Esophagus squamous epithelium (tissue), 5 donors: ENCODE measurements around the gene ROCK2. TPM values are rescaled to one million over a fixed set of nuclear protein-coding genes. Genes with fewer than 3 reads are reported as not detected.
A peak's percentile ranks its signal among the peaks of the same experiment; 100 is the strongest.
"Not testable (repeated sequence)": the region's sequence is repeated elsewhere in the genome, so short reads cannot be mapped to it uniquely, and the experiment has no call there.

Source experiments
- DNase-seq: peaks from one replicate; lab custom pipeline; 2025; lab: John Stamatoyannopoulos, UW
- H3K27ac ChIP-seq, 4 donors: fragments of 200-600 bp; sonication (generic); one replicate each; pipeline ENCODE4 v1.5.1; 2016 to 2019; ENCODE audit warnings: mild to moderate bottlenecking in 1 of 4
- H3K27me3 ChIP-seq, 4 donors: fragments of 200-600 bp; sonication (generic); 1 replicate in 3 of 4; 2 replicates in 1 of 4; pipeline versions ENCODE4 v1.5.1 to v1.6.0; 2017 to 2021; ENCODE audit warnings: antibody characterized with exemption in 1 of 4
- H3K36me3 ChIP-seq, 3 donors: fragments of 200-600 bp; sonication (generic); one replicate each; pipeline ENCODE4 v1.5.1; 2016 to 2019
- H3K4me1 ChIP-seq, 3 donors: fragments of 200-600 bp; sonication (generic); one replicate each; pipeline ENCODE4 v1.5.1; 2017 to 2019
- H3K4me3 ChIP-seq, 4 donors: fragments of 200-600 bp; sonication (generic); 1 replicate in 3 of 4; 2 replicates in 1 of 4; pipeline ENCODE4 v1.5.1; 2016 to 2019; ENCODE audit warnings: mild to moderate bottlenecking in 2 of 4, moderate library complexity in 1 of 4
- H3K9me3 ChIP-seq, 3 donors: fragments of 200-600 bp; sonication (generic); one replicate each; pipeline ENCODE4 v1.5.1; 2016 to 2019
- POLR2A ChIP-seq, 4 donors: fragments of 450-650 bp; IDR thresholded peaks; one replicate each; pipeline ENCODE4 v1.6.1; 2017; ENCODE audit warnings: antibody characterized with exemption in 4 of 4, mild to moderate bottlenecking in 4 of 4, moderate library complexity in 3 of 4
- WGBS, 2 donors: methylation state at CpG; one replicate each; pipeline ENCODE4 v1.1.5; 2018; 5-methylcytosine and 5-hydroxymethylcytosine counted together
- intact Hi-C: fragments of 100-400 bp; cut with DNase I; formaldehyde crosslinking; loops from one replicate; pipeline ENCODE4 v1.15.0; 2022
- total RNA-seq, 4 donors: library from RNA; depleted of rRNA; stranded (reverse); fragments of >200 nt; gene quantifications; one replicate each; pipeline ENCODE4 v1.1.0, GENCODE V29; 2016
- TF ChIP-seq, protein P1 (sequence below), 6 experiments: fragments of 450-650 bp in 4 of 6; fragments of 200-600 bp in 2 of 6; sonication (generic) in 2 of 6; IDR thresholded peaks; one replicate each; pipeline ENCODE4 v1.5.1; 2016 to 2019; ENCODE audit warnings: antibody characterized with exemption in 6 of 6, mild to moderate bottlenecking in 4 of 6, moderate library complexity in 4 of 6
- donor health status: DM: yes; HTN: yes; CAD: no.

ROCK2 gene
- total RNA-seq, 4 donors from 2014 or later, result 15.2 to 50.5 (median 21.4) TPM

DNA sequence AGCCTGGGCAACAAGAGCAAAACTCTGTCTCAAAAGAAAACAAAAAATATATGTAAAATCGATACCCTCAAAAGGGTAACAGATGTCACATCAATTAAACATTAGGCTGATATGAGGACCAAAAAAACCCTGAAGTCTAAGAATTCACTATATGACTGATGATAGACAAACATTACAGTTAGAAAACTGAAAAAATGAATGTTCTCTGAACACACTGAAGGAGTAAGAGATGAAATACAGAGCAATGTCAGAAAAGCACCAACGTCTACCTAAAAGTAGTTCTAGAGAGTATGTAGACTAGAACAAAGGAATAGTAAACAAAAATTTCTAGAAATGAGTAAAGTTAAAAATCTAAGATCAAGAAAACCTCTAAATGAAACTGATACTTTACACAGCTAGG is 107.3 kb downstream of the ROCK2 start:
- no peak for TF ChIP-seq POLR2A (IDR thresholded peaks at IDR 0.05)
- TF ChIP-seq, protein P1, sequence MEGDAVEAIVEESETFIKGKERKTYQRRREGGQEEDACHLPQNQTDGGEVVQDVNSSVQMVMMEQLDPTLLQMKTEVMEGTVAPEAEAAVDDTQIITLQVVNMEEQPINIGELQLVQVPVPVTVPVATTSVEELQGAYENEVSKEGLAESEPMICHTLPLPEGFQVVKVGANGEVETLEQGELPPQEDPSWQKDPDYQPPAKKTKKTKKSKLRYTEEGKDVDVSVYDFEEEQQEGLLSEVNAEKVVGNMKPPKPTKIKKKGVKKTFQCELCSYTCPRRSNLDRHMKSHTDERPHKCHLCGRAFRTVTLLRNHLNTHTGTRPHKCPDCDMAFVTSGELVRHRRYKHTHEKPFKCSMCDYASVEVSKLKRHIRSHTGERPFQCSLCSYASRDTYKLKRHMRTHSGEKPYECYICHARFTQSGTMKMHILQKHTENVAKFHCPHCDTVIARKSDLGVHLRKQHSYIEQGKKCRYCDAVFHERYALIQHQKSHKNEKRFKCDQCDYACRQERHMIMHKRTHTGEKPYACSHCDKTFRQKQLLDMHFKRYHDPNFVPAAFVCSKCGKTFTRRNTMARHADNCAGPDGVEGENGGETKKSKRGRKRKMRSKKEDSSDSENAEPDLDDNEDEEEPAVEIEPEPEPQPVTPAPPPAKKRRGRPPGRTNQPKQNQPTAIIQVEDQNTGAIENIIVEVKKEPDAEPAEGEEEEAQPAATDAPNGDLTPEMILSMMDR (IDR thresholded peaks at IDR 0.05), result no peak

DNA sequence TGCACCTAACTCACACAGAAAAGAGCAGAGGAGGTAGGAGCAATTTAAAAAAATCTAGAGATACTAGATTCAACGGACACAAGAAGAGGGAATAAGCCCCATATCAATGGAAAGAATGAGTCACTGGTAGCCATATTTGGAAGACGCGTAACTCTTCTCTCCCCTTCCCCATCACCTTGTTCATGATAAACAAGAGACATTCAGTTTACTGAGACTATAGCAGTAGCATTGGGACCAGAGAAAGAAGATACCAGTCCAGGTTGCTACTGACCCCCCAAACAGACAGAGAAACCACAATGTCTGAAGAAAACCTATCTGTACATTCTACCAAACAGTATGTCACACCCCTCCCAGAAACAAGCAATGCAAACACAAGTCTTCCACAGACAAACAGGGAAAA is 108.1 kb downstream of the ROCK2 start:
- H3K36me3 ChIP-seq, result no peaks in the 10 kb centered on the region
- intact Hi-C loops, result loop anchor here (10.0 kb wide), 1 partner anchor 178 kb away; no protein-coding TSS in a partner anchor
- peaks cover 0 to 8% (median 0%) of the 10 kb centered on the region in 3 donors for H3K4me1 ChIP-seq
- no peak for TF ChIP-seq POLR2A (IDR thresholded peaks at IDR 0.05)
- TF ChIP-seq, protein P1 (IDR thresholded peaks at IDR 0.05), result no peak
- 60 to 69% methylated on average over 3 of the region's 3 CpGs for WGBS, 2 donors
- no peak overlapping the region for H3K4me3 ChIP-seq
- H3K9me3 ChIP-seq, result no peaks in the 10 kb centered on the region
- H3K27ac ChIP-seq, result no peak overlapping the region
- DNase-seq, result no peak
- no peaks in the 10 kb centered on the region for H3K27me3 ChIP-seq

More for the DNA sequence above, 107.3 kb downstream of the ROCK2 start:
- intact Hi-C loops, result loop anchor here (10.0 kb wide), 1 partner anchor 178 kb away; no protein-coding TSS in a partner anchor
- Histone ChIP-seq H3K9me3 (no peaks in the 10 kb centered on the region), H3K27ac (no peak overlapping the region), H3K4me3 (no peak overlapping the region), H3K27me3 (no peaks in the 10 kb centered on the region), H3K4me1 (peaks cover 0 to 8% (median 0%) of the 10 kb centered on the region in 3 donors), H3K36me3 (peaks cover 0 to 4% (median 0%) of the 10 kb centered on the region in 3 donors)
- no peak for DNase-seq
- WGBS, 2 donors, result 55 to 71% methylated on average over 2 of the region's 2 CpGs

DNA sequence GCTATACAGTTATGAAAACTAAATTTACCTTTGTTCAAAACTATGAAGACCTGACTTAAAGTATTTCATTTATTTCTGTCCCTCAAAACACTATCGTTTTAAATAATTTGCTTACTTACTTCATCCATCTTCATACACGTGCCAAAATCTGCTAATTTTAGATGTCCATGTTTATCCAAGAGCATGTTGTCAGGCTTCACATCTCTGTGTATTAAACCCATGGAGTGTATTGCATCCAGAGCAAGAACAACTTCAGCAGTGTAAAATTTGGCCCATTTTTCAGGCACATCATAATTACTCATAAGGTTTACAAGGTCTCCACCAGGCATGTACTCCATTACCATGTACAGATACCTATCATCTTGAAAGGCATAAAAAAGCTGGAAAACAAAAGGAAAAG is 108.9 kb downstream of the ROCK2 start:
- no peaks in the 10 kb centered on the region for H3K36me3 ChIP-seq
- no peaks in the 10 kb centered on the region for H3K9me3 ChIP-seq
- no peak overlapping the region for H3K27ac ChIP-seq
- DNase-seq, result no peak
- WGBS, 2 donors, result 32 to 51% methylated on average over 2 of the region's 2 CpGs
- H3K4me3 ChIP-seq, result no peak overlapping the region
- intact Hi-C loops, result loop anchor here (10.0 kb wide), 1 partner anchor 179 kb away; no protein-coding TSS in a partner anchor
- peaks cover 0 to 8% (median 0%) of the 10 kb centered on the region in 3 donors for H3K4me1 ChIP-seq
- TF ChIP-seq, protein P1 (IDR thresholded peaks at IDR 0.05), result no peak
- TF ChIP-seq POLR2A (IDR thresholded peaks at IDR 0.05), result no peak
- H3K27me3 ChIP-seq, result no peaks in the 10 kb centered on the region

DNA sequence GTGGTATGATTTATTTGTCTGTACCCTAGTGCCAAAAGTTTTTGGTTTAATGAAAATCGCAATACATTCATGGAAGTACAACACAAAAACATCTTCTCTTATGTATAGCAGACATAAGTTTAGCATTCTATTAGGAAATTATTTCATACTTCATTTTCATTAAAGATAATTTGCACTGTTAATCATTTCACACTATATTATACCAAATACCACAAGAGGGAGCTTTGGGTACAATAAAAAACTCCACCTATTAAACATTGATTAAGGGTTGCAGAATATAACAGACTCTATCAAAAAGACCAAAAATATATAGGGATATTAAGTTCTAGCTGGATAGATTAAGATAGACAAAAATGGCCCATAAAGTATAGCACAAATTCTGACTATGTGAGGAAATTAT is 110.1 kb downstream of the ROCK2 start:
- TF ChIP-seq POLR2A (IDR thresholded peaks at IDR 0.05), result no peak
- TF ChIP-seq, protein P1 (IDR thresholded peaks at IDR 0.05), result peak; percentile 13 to 63 (median 46)
- intact Hi-C loops, result loop anchor here (10.0 kb wide), 1 partner anchor 180 kb away; no protein-coding TSS in a partner anchor
- H3K4me1 ChIP-seq, result peaks cover 0 to 8% (median 0%) of the 10 kb centered on the region in 3 donors
- no peak overlapping the region for H3K4me3 ChIP-seq
- H3K27me3 ChIP-seq, result no peaks in the 10 kb centered on the region
- no peaks in the 10 kb centered on the region for H3K36me3 ChIP-seq
- no peak overlapping the region for H3K27ac ChIP-seq
- H3K9me3 ChIP-seq, result no peaks in the 10 kb centered on the region
- no peak for DNase-seq
- 47 to 70% methylated on average over 1 of the region's 1 CpG for WGBS, 2 donors

DNA sequence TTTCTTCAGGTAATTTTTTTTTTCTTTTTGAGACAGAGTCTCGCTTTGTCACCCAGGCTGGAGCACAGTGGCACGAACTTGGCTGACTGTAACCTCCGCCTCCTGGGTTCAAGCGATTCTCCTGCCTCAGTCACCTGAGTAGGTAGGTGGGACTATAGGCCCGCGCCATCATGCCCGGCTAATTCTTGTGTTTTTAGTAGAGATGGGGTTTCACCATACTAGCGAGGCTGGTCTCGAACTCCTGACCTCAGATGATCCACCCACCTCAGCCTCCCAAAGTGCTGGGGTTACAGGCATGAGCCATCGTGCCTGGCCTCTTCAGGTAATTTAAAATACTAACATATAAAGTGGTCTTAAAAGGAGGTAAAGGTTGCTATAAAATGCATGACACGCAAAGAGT is 113.2 kb downstream of the ROCK2 start:
- not testable (repeated sequence) for H3K4me3 ChIP-seq, H3K27ac ChIP-seq, H3K27me3 ChIP-seq, H3K4me1 ChIP-seq, H3K9me3 ChIP-seq, DNase-seq
- intact Hi-C loops, result loop anchor here (10.0 kb wide), 1 partner anchor 184 kb away; no protein-coding TSS in a partner anchor
- 88 to 98% methylated on average over 11 of the region's 11 CpGs for WGBS, 2 donors
- H3K36me3 ChIP-seq, result peaks cover 0 to 11% (median 0%) of the 10 kb centered on the region in 3 donors
